ENCODE measurements around the gene USP31.

DNA sequence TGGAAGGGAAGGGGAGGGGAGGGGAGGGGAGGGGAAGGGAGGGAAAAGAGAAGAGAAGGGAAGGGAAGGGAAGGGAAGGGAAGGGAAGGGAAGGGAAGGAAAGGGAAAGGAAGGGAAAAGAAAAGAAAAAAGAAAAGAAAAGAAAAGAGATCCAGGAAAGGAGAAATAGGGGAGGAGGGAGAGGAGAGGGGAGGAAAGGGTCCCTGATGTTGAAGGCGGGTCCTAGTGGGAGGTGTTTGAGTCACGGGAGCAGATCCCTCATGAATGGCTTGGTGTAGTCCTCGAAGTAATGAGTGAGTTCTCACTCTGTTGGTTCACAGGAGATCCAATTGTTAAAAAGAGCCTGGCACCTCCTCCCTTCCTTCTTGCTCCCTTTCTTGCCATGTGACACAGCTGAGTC is 6.9 kb upstream of the USP31 start:
- TF ChIP-seq, protein P1, sequence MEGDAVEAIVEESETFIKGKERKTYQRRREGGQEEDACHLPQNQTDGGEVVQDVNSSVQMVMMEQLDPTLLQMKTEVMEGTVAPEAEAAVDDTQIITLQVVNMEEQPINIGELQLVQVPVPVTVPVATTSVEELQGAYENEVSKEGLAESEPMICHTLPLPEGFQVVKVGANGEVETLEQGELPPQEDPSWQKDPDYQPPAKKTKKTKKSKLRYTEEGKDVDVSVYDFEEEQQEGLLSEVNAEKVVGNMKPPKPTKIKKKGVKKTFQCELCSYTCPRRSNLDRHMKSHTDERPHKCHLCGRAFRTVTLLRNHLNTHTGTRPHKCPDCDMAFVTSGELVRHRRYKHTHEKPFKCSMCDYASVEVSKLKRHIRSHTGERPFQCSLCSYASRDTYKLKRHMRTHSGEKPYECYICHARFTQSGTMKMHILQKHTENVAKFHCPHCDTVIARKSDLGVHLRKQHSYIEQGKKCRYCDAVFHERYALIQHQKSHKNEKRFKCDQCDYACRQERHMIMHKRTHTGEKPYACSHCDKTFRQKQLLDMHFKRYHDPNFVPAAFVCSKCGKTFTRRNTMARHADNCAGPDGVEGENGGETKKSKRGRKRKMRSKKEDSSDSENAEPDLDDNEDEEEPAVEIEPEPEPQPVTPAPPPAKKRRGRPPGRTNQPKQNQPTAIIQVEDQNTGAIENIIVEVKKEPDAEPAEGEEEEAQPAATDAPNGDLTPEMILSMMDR (IDR thresholded peaks at IDR 0.05), result no peak
- TF ChIP-seq POLR2A (IDR thresholded peaks at IDR 0.05), result no peak
